Measurements from ENCODE around the gene ERVK3-1. TPM values are rescaled to one million over a fixed set of nuclear protein-coding genes. Genes with fewer than 3 reads are reported as not detected.

ERVK3-1 gene
- total and polyA plus RNA-seq, 2 donors (not counting 1 experiment from before 2014, with no cell fraction given), result 25.6 to 36.6 TPM

GRCh38 chr19:58277197-58277596, 28.0 kb upstream of the ERVK3-1 start:
- Histone ChIP-seq H3K9ac (ENCODE audit: insufficient read depth, low read length) (no peak overlapping the region), H3K36me3 (ENCODE audit: control insufficient read depth, insufficient read depth, low read length) (peaks cover 2% of the 10 kb centered on the region), H4K20me1 (ENCODE audit: control insufficient read depth, extremely low read depth, insufficient read depth, low read length) (no peaks in the 10 kb centered on the region), H3K27me3 (ENCODE audit: control insufficient read depth, insufficient read depth, low read length) (no peaks in the 10 kb centered on the region), H2AFZ (ENCODE audit: low read length) (no peak overlapping the region), H3K4me1 (ENCODE audit: control insufficient read depth, extremely low read depth, insufficient read depth, low read length) (no peaks in the 10 kb centered on the region), H3K4me2 (ENCODE audit: extremely low read depth, insufficient read depth, low read length) (no peak overlapping the region), H3K9me3 (ENCODE audit: control insufficient read depth, insufficient read depth, low read depth, low read length) (no peaks in the 10 kb centered on the region), H3K27ac (ENCODE audit: insufficient read depth, low read length) (no peak overlapping the region), H3K79me2 (ENCODE audit: control insufficient read depth, insufficient read depth, low read length) (peaks cover 27% of the 10 kb centered on the region), H3K4me3 (replicated peaks in 1 of 4; ENCODE audit: control extremely low read depth in 1 of 4, insufficient read depth in 1 of 4, low read depth in 3 of 4, low read length in 4 of 4) (no peak overlapping the region)
- DNase-seq (ENCODE audit: low read depth in 2 of 2), result no peak
- no peak for TF ChIP-seq EZH2 (IDR thresholded peaks at IDR 0.05; ENCODE audit: low read length, missing control alignments)
- TF ChIP-seq, protein P1, sequence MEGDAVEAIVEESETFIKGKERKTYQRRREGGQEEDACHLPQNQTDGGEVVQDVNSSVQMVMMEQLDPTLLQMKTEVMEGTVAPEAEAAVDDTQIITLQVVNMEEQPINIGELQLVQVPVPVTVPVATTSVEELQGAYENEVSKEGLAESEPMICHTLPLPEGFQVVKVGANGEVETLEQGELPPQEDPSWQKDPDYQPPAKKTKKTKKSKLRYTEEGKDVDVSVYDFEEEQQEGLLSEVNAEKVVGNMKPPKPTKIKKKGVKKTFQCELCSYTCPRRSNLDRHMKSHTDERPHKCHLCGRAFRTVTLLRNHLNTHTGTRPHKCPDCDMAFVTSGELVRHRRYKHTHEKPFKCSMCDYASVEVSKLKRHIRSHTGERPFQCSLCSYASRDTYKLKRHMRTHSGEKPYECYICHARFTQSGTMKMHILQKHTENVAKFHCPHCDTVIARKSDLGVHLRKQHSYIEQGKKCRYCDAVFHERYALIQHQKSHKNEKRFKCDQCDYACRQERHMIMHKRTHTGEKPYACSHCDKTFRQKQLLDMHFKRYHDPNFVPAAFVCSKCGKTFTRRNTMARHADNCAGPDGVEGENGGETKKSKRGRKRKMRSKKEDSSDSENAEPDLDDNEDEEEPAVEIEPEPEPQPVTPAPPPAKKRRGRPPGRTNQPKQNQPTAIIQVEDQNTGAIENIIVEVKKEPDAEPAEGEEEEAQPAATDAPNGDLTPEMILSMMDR (conservative IDR thresholded peaks at IDR 0.05 in 1 of 2, IDR thresholded peaks at IDR 0.05 in 1 of 2; ENCODE audit: low read depth in 1 of 2, low read length in 2 of 2), result no peak

DNA sequence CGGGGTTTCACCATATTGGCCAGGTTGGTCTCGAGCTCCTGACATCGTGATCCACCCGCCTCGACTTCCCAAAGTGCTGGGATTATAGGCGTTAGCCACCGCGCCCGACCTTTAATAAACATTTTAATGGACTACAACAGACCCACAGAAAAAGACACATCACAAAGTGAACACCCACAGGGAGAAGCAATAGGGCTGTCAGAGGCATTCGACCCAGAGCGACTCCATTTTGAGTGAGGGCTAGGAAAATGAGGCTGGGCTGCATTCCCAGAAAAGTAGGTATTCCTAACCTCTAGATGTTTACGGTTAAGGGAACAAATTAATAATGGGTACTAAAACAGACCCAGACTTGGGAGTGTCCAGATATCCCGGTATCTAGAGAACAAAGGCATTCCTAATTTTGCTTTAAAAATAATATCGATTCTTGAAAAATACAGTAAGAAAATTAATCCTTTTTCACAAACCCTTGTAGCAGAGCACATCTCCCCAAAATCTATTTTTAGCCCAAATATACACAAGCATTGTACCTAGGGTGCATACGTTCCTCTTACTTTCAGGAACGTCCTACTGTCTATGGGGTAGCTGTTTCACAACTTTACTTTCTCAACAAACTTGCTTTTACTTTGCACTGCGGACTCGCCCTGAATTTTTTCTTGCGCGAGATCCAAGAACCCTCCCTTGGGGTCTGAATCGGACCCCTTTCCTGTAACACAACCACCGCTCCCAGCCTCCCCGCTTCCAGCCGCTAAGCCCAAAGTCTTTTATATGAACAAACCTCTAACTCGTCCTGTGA, 27.2 kb upstream of the ERVK3-1 start:
- Histone ChIP-seq H3K27me3 (ENCODE audit: control insufficient read depth, insufficient read depth, low read length) (no peaks in the 10 kb centered on the region), H3K9ac (ENCODE audit: insufficient read depth, low read length) (peak overlapping the region; percentile 89), H3K4me1 (ENCODE audit: control insufficient read depth, extremely low read depth, insufficient read depth, low read length) (no peaks in the 10 kb centered on the region), H3K79me2 (ENCODE audit: control insufficient read depth, insufficient read depth, low read length) (peaks cover 29% of the 10 kb centered on the region), H3K27ac (ENCODE audit: insufficient read depth, low read length) (peak overlapping the region; percentile 90), H3K36me3 (ENCODE audit: control insufficient read depth, insufficient read depth, low read length) (peaks cover 2% of the 10 kb centered on the region), H2AFZ (ENCODE audit: low read length) (peak overlapping the region; percentile 79), H3K9me3 (ENCODE audit: control insufficient read depth, insufficient read depth, low read depth, low read length) (no peaks in the 10 kb centered on the region), H3K4me3 (replicated peaks in 1 of 4; ENCODE audit: control extremely low read depth in 1 of 4, insufficient read depth in 1 of 4, low read depth in 3 of 4, low read length in 4 of 4) (peak overlapping the region; percentile 81 to 94 (median 86)), H3K4me2 (ENCODE audit: extremely low read depth, insufficient read depth, low read length) (peak overlapping the region; percentile 39), H4K20me1 (ENCODE audit: control insufficient read depth, extremely low read depth, insufficient read depth, low read length) (no peaks in the 10 kb centered on the region)
- TF ChIP-seq, protein P1 (conservative IDR thresholded peaks at IDR 0.05 in 1 of 2, IDR thresholded peaks at IDR 0.05 in 1 of 2; ENCODE audit: low read depth in 1 of 2, low read length in 2 of 2), result no peak
- TF ChIP-seq EZH2 (IDR thresholded peaks at IDR 0.05; ENCODE audit: low read length, missing control alignments), result no peak
- DNase-seq (ENCODE audit: low read depth in 2 of 2), result peak in 1 of 2 donors; percentile 4

- Histone ChIP-seq H3K4me1 (ENCODE audit: control insufficient read depth, extremely low read depth, insufficient read depth, low read length) (no peaks in the 10 kb centered on the region), H2AFZ (ENCODE audit: low read length) (peak within 1 kb of the TSS; percentile 90), H3K9me3 (ENCODE audit: control insufficient read depth, insufficient read depth, low read depth, low read length) (no peaks in the 10 kb centered on the region), H4K20me1 (ENCODE audit: control insufficient read depth, extremely low read depth, insufficient read depth, low read length) (no peaks in the 10 kb centered on the region), H3K4me2 (ENCODE audit: extremely low read depth, insufficient read depth, low read length) (peak within 1 kb of the TSS; percentile 94), H3K4me3 (replicated peaks in 1 of 4; ENCODE audit: control extremely low read depth in 1 of 4, insufficient read depth in 1 of 4, low read depth in 3 of 4, low read length in 4 of 4) (peak within 1 kb of the TSS; percentile 81 to 94 (median 86)), H3K9ac (ENCODE audit: insufficient read depth, low read length) (peak within 1 kb of the TSS; percentile 89), H3K27ac (ENCODE audit: insufficient read depth, low read length) (peak within 1 kb of the TSS; percentile 90), H3K27me3 (ENCODE audit: control insufficient read depth, insufficient read depth, low read length) (no peaks in the 10 kb centered on the region), H3K36me3 (ENCODE audit: control insufficient read depth, insufficient read depth, low read length) (peaks cover 2% of the 10 kb centered on the region), H3K79me2 (ENCODE audit: control insufficient read depth, insufficient read depth, low read length) (peaks cover 29% of the 10 kb centered on the region)
- DNase-seq (ENCODE audit: low read depth in 2 of 2), result peak; percentile 98
- TF ChIP-seq EZH2 (IDR thresholded peaks at IDR 0.05; ENCODE audit: low read length, missing control alignments), result no peak
- TF ChIP-seq, protein P1 (conservative IDR thresholded peaks at IDR 0.05 in 1 of 2, IDR thresholded peaks at IDR 0.05 in 1 of 2; ENCODE audit: low read depth in 1 of 2, low read length in 2 of 2), result peak in 1 of 2 donors; percentile 9
Observed at GRCh38 chr19:58278541-58279041, 26.6 kb upstream of the ERVK3-1 start, which contains the start of gene ZNF8. Gene ZNF8 (plus strand): TSS chr19:58278955. CDS start chr19:58279082, 127 bp downstream.
